Kidney capillary endothelial cell (primary cell): ENCODE results near the gene MT1H.

Source experiments
- DNase-seq: peaks from one replicate; pipeline ENCODE4 v3.0.0-alpha.2; 2018; ENCODE audit warnings: low spot score

The MT1H gene

GRCh38 chr16:56636616-56637413 lies 32.8 kb upstream of the MT1H start:
- no peak for DNase-seq

GRCh38 chr16:56637814-56638750 lies 31.5 kb upstream of the MT1H start, which contains the start of gene MT1A:
Gene MT1A, plus strand, starts transcription at chr16:56638666. Its CDS starts 73 bp downstream, at chr16:56638739.
- DNase-seq = no peak

GRCh38 chr16:56639045-56639444 lies 30.6 kb upstream of the MT1H start:
- no peak for DNase-seq

- DNase-seq = no peak
Measured at GRCh38 chr16:56640076-56640475, 29.5 kb upstream of the MT1H start.

- no peak for DNase-seq
Measured at GRCh38 chr16:56641166-56641565, 28.4 kb upstream of the MT1H start.

- no peak for DNase-seq
Measured at GRCh38 chr16:56643080-56643778, 26.4 kb upstream of the MT1H start.

GRCh38 chr16:56643833-56644232 lies 25.8 kb upstream of the MT1H start:
- DNase-seq = no peak

GRCh38 chr16:56645311-56645710 lies 24.3 kb upstream of the MT1H start:
- no peak for DNase-seq

GRCh38 chr16:56645838-56646237 lies 23.8 kb upstream of the MT1H start:
- no peak for DNase-seq

- no peak for DNase-seq
Measured at GRCh38 chr16:56647641-56648431, 21.8 kb upstream of the MT1H start.

- DNase-seq = no peak
Measured at GRCh38 chr16:56649271-56649670, 20.3 kb upstream of the MT1H start.

GRCh38 chr16:56649820-56650219 lies 19.8 kb upstream of the MT1H start:
- no peak for DNase-seq

- DNase-seq = no peak
Measured at GRCh38 chr16:56651586-56651985, 18.0 kb upstream of the MT1H start, which contains the start of gene MT1B. Gene MT1B, plus strand, starts transcription at chr16:56651886. Its CDS starts 68 bp downstream, at chr16:56651954.

- no peak for DNase-seq
Measured at GRCh38 chr16:56652600-56652999, 17.0 kb upstream of the MT1H start.

- no peak for DNase-seq
Measured at GRCh38 chr16:56653218-56653617, 16.4 kb upstream of the MT1H start.

GRCh38 chr16:56657555-56658326 lies 11.9 kb upstream of the MT1H start, which contains the start of gene MT1F:
Gene MT1F, plus strand, starts transcription at chr16:56657959. Its CDS starts 100 bp downstream, at chr16:56658059.
- peak; percentile 42 for DNase-seq

GRCh38 chr16:56658327-56658875 lies 11.2 kb upstream of the MT1H start:
- DNase-seq = no peak

- no peak for DNase-seq
Measured at GRCh38 chr16:56662357-56663354, 7.0 kb upstream of the MT1H start.

GRCh38 chr16:56664506-56664905 lies 5.1 kb upstream of the MT1H start:
- DNase-seq = no peak
